Calu3 (cell line): ENCODE measurements around the gene GCLC. TPM values are rescaled to one million over a fixed set of nuclear protein-coding genes. Genes with fewer than 3 reads are reported as not detected.

Source experiments
- Bru-seq: library from RNA; stranded (reverse); fragments of 400-500 nt; gene quantifications from one replicate; lab custom pipeline; 2021; lab: Mats Ljungman, UMichigan
- BruChase-seq, 2 experiments: library from RNA; stranded (reverse); fragments of 400-500 nt; gene quantifications; one replicate each; lab custom pipeline; 2021; lab: Mats Ljungman, UMichigan
- BruUV-seq: library from RNA; stranded (reverse); fragments of 400-500 nt; replicated peaks from 2 replicates; lab custom pipeline; 2021; lab: Mats Ljungman, UMichigan
- CTCF ChIA-PET: fragments of 300-600 bp; sonication (Branson Sonifier 250); formaldehyde crosslinking; loops from one replicate; lab custom pipeline; 2022; ENCODE audit warnings: antibody characterized with exemption; lab: Charles Lee
- DNase-seq: peaks from one replicate; pipeline ENCODE4 v3.0.0; 2022
- H3K27ac Mint-ChIP-seq: one replicate; pipeline ENCODE4 v1.8.0; 2022; ENCODE audit warnings: mixed read lengths; ENCODE audit not compliant: unreplicated experiment
- H3K27me3 Mint-ChIP-seq: one replicate; pipeline ENCODE4 v1.8.0; 2022; ENCODE audit warnings: mixed read lengths; ENCODE audit not compliant: unreplicated experiment
- H3K36me3 Mint-ChIP-seq: one replicate; pipeline ENCODE4 v1.8.0; 2022; ENCODE audit warnings: mild to moderate bottlenecking, moderate library complexity, mixed read lengths; ENCODE audit not compliant: insufficient read depth, unreplicated experiment
- H3K4me1 Mint-ChIP-seq: one replicate; pipeline ENCODE4 v1.8.0; 2022; ENCODE audit warnings: mild to moderate bottlenecking, low read depth, mixed read lengths; ENCODE audit not compliant: unreplicated experiment
- H3K4me3 Mint-ChIP-seq: one replicate; pipeline ENCODE4 v1.8.0; 2022; ENCODE audit warnings: mild to moderate bottlenecking, low read depth, moderate library complexity, mixed read lengths; ENCODE audit not compliant: unreplicated experiment
- H3K9me3 Mint-ChIP-seq: one replicate; pipeline ENCODE4 v1.8.0; 2022; ENCODE audit warnings: low read depth, mixed read lengths; ENCODE audit not compliant: unreplicated experiment
- intact Hi-C: fragments of 100-400 bp; cut with micrococcal nuclease; formaldehyde crosslinking; loops from one replicate; pipeline ENCODE4 v1.10.0; 2022; ENCODE audit not compliant: unreplicated experiment
- long read RNA-seq: library from polyadenylated mRNA; stranded (forward); transcript quantifications from one replicate; pipeline ENCODE4 v2.0.0, GENCODE V29; 2022
- total RNA-seq: library from RNA; stranded (reverse); gene quantifications from 2 replicates; pipeline ENCODE4 v1.2.3, GENCODE V29; 2022
- TF ChIP-seq, protein P1 (sequence below): fragments of 200-600 bp; IDR thresholded peaks from one replicate; pipeline ENCODE4 v1.8.0; 2022; ENCODE audit warnings: antibody characterized with exemption; ENCODE audit not compliant: unreplicated experiment

Gene GCLC
- total RNA-seq (45.7 and 45.9 TPM in 2 replicates), Bru-seq, nascent RNA (percentile 84 among the genes with signal in this experiment), BruChase-seq, experiment 1, labeled RNA remaining after a 6-hour chase (percentile 77 among the genes with signal in this experiment), BruChase-seq, experiment 2, labeled RNA remaining after a 2-hour chase (percentile 76 among the genes with signal in this experiment)
- long read RNA-seq, transcript GCLC-215 (16 exons, 3,785 nt) = major isoform, 18 of 30 reads
- long read RNA-seq, partial matches to known transcripts = 1 of 30 reads
- long read RNA-seq, other reads (novel, unspliced or antisense) = 10 of 30 reads

DNA sequence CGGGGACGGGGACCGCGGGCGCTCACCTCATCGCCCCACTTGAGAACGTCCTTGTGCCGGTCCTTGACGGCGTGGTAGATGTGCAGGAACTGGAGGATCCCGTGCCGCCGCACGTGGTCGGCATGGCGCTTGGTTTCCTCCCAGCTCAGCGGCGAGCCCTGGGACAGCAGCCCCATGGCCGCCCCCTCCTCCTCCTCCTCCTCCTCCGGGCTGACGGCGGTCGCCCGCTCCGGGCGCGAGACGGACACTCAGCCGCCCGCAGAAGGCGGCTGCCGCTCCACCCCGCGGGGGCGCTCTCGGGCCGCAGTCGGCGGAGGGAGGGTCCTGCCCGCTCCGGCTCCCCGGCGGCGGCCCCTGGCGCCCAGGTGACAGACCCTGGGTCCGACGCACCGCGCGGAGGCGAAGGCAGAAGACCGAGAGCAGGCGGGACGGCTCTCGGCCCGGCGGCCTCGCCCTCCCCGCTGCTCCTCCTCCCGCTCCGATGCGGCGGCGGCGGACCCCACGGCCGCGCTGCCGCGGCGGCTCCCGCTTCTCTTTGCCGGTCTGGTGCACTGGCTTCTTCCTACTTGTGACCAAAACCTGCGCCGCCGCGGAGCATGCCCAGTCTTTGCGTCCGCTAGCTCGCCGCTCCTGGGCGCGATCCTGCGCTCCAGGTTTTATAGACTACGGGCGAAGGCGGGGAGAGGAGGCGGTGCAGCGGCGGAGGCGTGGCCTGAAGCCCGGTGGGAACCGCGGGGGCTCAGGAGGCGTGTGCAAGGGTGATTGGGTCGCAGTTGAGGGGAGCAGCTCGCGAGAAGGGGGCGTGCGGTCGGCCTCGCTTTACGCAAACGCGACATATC is at the start of gene GCLC:
GCLC (minus strand) TSS at position 632 of the 839 bp plus-strand sequence; CDS start at position 176, 456 bp downstream.
- DNase-seq = peak; percentile 94
- H3K9me3 Mint-ChIP-seq = no peaks in the 10 kb centered on the region
- peaks cover 36% of the 10 kb centered on the region for H3K36me3 Mint-ChIP-seq
- peak within 1 kb of the TSS; percentile 93 for H3K27ac Mint-ChIP-seq
- H3K4me3 Mint-ChIP-seq = peak within 1 kb of the TSS; percentile 90
- no TSS peak for BruUV-seq
- peaks cover 12% of the 10 kb centered on the region for H3K4me1 Mint-ChIP-seq
- no peaks in the 10 kb centered on the region for H3K27me3 Mint-ChIP-seq
- CTCF ChIA-PET = interaction anchor here (0.8 to 1.9 kb wide), 7 partner anchors 20 to 190 kb away, joined by 3 to 13 read pairs (median 4); no protein-coding TSS in a partner anchor
- TF ChIP-seq, protein P1, sequence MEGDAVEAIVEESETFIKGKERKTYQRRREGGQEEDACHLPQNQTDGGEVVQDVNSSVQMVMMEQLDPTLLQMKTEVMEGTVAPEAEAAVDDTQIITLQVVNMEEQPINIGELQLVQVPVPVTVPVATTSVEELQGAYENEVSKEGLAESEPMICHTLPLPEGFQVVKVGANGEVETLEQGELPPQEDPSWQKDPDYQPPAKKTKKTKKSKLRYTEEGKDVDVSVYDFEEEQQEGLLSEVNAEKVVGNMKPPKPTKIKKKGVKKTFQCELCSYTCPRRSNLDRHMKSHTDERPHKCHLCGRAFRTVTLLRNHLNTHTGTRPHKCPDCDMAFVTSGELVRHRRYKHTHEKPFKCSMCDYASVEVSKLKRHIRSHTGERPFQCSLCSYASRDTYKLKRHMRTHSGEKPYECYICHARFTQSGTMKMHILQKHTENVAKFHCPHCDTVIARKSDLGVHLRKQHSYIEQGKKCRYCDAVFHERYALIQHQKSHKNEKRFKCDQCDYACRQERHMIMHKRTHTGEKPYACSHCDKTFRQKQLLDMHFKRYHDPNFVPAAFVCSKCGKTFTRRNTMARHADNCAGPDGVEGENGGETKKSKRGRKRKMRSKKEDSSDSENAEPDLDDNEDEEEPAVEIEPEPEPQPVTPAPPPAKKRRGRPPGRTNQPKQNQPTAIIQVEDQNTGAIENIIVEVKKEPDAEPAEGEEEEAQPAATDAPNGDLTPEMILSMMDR = peak; percentile 77
- intact Hi-C loops = loop anchor here (1.0 to 5.0 kb wide), 3 partner anchors 47 to 173 kb away; no protein-coding TSS in a partner anchor

DNA sequence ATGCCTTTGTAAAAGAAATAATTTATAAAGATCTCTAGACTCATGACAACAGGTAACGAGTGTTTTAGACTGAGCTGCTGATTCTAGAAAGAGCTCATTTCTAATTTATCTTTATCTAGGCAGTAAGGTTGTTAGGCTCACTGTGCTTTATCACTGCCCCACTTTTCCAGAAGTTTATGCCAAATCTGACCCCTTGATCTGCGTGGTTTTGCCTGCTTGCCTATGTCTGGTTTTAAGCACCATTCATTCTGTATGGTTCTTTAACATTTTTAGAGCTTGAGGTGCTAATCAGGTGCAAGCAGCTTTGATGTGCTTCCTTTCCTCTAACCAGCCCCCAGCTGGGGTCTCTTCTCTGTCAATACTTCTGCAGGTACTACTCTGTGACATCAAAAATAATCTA is 49.7 kb upstream of the GCLC start:
- no TSS peak for BruUV-seq
- H3K4me1 Mint-ChIP-seq = no peaks in the 10 kb centered on the region
- CTCF ChIA-PET = no interaction called here
- no peak overlapping the region for H3K27ac Mint-ChIP-seq
- H3K4me3 Mint-ChIP-seq = no peak overlapping the region
- H3K9me3 Mint-ChIP-seq = no peaks in the 10 kb centered on the region
- intact Hi-C loops = no loop called here
- H3K36me3 Mint-ChIP-seq = no peaks in the 10 kb centered on the region
- TF ChIP-seq, protein P1 = no peak
- no peak for DNase-seq
- H3K27me3 Mint-ChIP-seq = no peaks in the 10 kb centered on the region

- Mint-ChIP-seq H3K4me3 (no peak overlapping the region), H3K27me3 (no peaks in the 10 kb centered on the region), H3K27ac (no peak overlapping the region), H3K4me1 (peaks cover 8% of the 10 kb centered on the region), H3K9me3 (no peaks in the 10 kb centered on the region), H3K36me3 (no peaks in the 10 kb centered on the region)
- no TSS peak for BruUV-seq
- TF ChIP-seq, protein P1 = no peak
- intact Hi-C loops = no loop called here
- DNase-seq = no peak
- CTCF ChIA-PET = no interaction called here
Measured at GRCh38 chr6:53593001-53593488, 48.1 kb upstream of the GCLC start.

- H3K4me1 Mint-ChIP-seq = peaks cover 8% of the 10 kb centered on the region
- CTCF ChIA-PET = no interaction called here
- intact Hi-C loops = no loop called here
- H3K9me3 Mint-ChIP-seq = no peaks in the 10 kb centered on the region
- no peaks in the 10 kb centered on the region for H3K27me3 Mint-ChIP-seq
- no peak overlapping the region for H3K27ac Mint-ChIP-seq
- BruUV-seq = no TSS peak
- DNase-seq = no peak
- TF ChIP-seq, protein P1 = no peak
- H3K36me3 Mint-ChIP-seq = no peaks in the 10 kb centered on the region
- H3K4me3 Mint-ChIP-seq = no peak overlapping the region
Measured at GRCh38 chr6:53591873-53592272, 47.0 kb upstream of the GCLC start.
